GM21619 (cell line): ENCODE data around the gene TAGLN2.
A peak's percentile ranks its signal among the peaks of the same experiment; 100 is the strongest.

ENCODE experiments used
- ATAC-seq: cut with Tn5 transposase; IDR thresholded peaks from one replicate; pipeline ENCODE4 v1.9.1; 2021; ENCODE audit not compliant: unreplicated experiment

Gene TAGLN2

GRCh38 chr1:159924791-159925718, at the start of gene TAGLN2:
Gene TAGLN2, minus strand, starts transcription at chr1:159925507. Its CDS starts 4,998 bp downstream, at chr1:159920509.
- ATAC-seq, result peak; percentile 59

- ATAC-seq, result no peak
Observed at GRCh38 chr1:159974350-159974965, 49.2 kb upstream of the TAGLN2 start.

- no peak for ATAC-seq
Observed at GRCh38 chr1:159973350-159973940, 48.1 kb upstream of the TAGLN2 start.

GRCh38 chr1:159972443-159973205, 47.3 kb upstream of the TAGLN2 start:
- ATAC-seq, result no peak

GRCh38 chr1:159970932-159971342, 45.6 kb upstream of the TAGLN2 start:
- ATAC-seq, result no peak

- ATAC-seq, result no peak
Observed at GRCh38 chr1:159968901-159969300, 43.6 kb upstream of the TAGLN2 start.

GRCh38 chr1:159965263-159965662, 40.0 kb upstream of the TAGLN2 start:
- ATAC-seq, result no peak

GRCh38 chr1:159964144-159964543, 38.8 kb upstream of the TAGLN2 start:
- ATAC-seq, result no peak

- no peak for ATAC-seq
Observed at GRCh38 chr1:159962176-159962575, 36.9 kb upstream of the TAGLN2 start.

- no peak for ATAC-seq
Observed at GRCh38 chr1:159961636-159962035, 36.3 kb upstream of the TAGLN2 start.

- ATAC-seq, result no peak
Observed at GRCh38 chr1:159960721-159961381, 35.5 kb upstream of the TAGLN2 start.

GRCh38 chr1:159959451-159959850, 34.1 kb upstream of the TAGLN2 start:
- ATAC-seq, result no peak

- ATAC-seq, result no peak
Observed at GRCh38 chr1:159958719-159959380, 33.5 kb upstream of the TAGLN2 start.

GRCh38 chr1:159957824-159958268, 32.5 kb upstream of the TAGLN2 start:
- no peak for ATAC-seq

GRCh38 chr1:159955456-159955855, 30.1 kb upstream of the TAGLN2 start:
- ATAC-seq, result no peak

- no peak for ATAC-seq
Observed at GRCh38 chr1:159953536-159954515, 28.5 kb upstream of the TAGLN2 start, which contains the start of gene SLAMF9. Gene SLAMF9, minus strand, starts transcription at chr1:159954237. Its CDS starts 100 bp downstream, at chr1:159954137.

- no peak for ATAC-seq
Observed at GRCh38 chr1:159952932-159953331, 27.6 kb upstream of the TAGLN2 start.

- no peak for ATAC-seq
Observed at GRCh38 chr1:159951551-159951950, 26.2 kb upstream of the TAGLN2 start.

- ATAC-seq, result no peak
Observed at GRCh38 chr1:159951016-159951415, 25.7 kb upstream of the TAGLN2 start.
